ENCODE data around the gene FGF14.

Gene FGF14

GRCh38 chr13:101691341-101691860 lies 710.4 kb downstream of the FGF14 start:
- ATAC-seq (ENCODE audit: low read depth) (no peak), DNase-seq (ENCODE audit: low spot score) (no peak)
- no peaks in the 10 kb centered on the region for H3K27me3 ChIP-seq (ENCODE audit: insufficient read depth, poor library complexity, severe bottlenecking)
- no peaks in the 10 kb centered on the region for H3K9me3 ChIP-seq (ENCODE audit: severe bottlenecking)
- H3K4me1 ChIP-seq (ENCODE audit: insufficient read depth, poor library complexity, severe bottlenecking) = no peaks in the 10 kb centered on the region
- H3K4me3 ChIP-seq (ENCODE audit: severe bottlenecking) = no peak overlapping the region
- no peaks in the 10 kb centered on the region for H3K36me3 ChIP-seq (ENCODE audit: low read depth)
- TF ChIP-seq CTCF (IDR thresholded peaks at IDR 0.05; ENCODE audit: poor library complexity, severe bottlenecking) = no peak
- no peak overlapping the region for H3K27ac ChIP-seq (ENCODE audit: poor library complexity, severe bottlenecking)

GRCh38 chr13:101690871-101691270 lies 711.0 kb downstream of the FGF14 start:
- ATAC-seq (ENCODE audit: low read depth) = no peak
- no peak for DNase-seq (ENCODE audit: low spot score)
- no peak for TF ChIP-seq CTCF (IDR thresholded peaks at IDR 0.05; ENCODE audit: poor library complexity, severe bottlenecking)
- Histone ChIP-seq H3K27ac (ENCODE audit: poor library complexity, severe bottlenecking) (no peak overlapping the region), H3K36me3 (ENCODE audit: low read depth) (no peaks in the 10 kb centered on the region), H3K27me3 (ENCODE audit: insufficient read depth, poor library complexity, severe bottlenecking) (no peaks in the 10 kb centered on the region), H3K9me3 (ENCODE audit: severe bottlenecking) (no peaks in the 10 kb centered on the region), H3K4me1 (ENCODE audit: insufficient read depth, poor library complexity, severe bottlenecking) (no peaks in the 10 kb centered on the region), H3K4me3 (ENCODE audit: severe bottlenecking) (no peak overlapping the region)

GRCh38 chr13:101686003-101686402 lies 715.8 kb downstream of the FGF14 start:
- Histone ChIP-seq H3K4me1 (ENCODE audit: insufficient read depth, poor library complexity, severe bottlenecking) (no peaks in the 10 kb centered on the region), H3K36me3 (ENCODE audit: low read depth) (no peaks in the 10 kb centered on the region), H3K4me3 (ENCODE audit: severe bottlenecking) (no peak overlapping the region), H3K27ac (ENCODE audit: poor library complexity, severe bottlenecking) (no peak overlapping the region), H3K27me3 (ENCODE audit: insufficient read depth, poor library complexity, severe bottlenecking) (no peaks in the 10 kb centered on the region), H3K9me3 (ENCODE audit: severe bottlenecking) (no peaks in the 10 kb centered on the region)
- ATAC-seq (ENCODE audit: low read depth) (no peak), DNase-seq (ENCODE audit: low spot score) (no peak)
- no peak for TF ChIP-seq CTCF (IDR thresholded peaks at IDR 0.05; ENCODE audit: poor library complexity, severe bottlenecking)

GRCh38 chr13:101681834-101682233 lies 720.0 kb downstream of the FGF14 start:
- no peaks in the 10 kb centered on the region for H3K36me3 ChIP-seq (ENCODE audit: low read depth)
- no peaks in the 10 kb centered on the region for H3K27me3 ChIP-seq (ENCODE audit: insufficient read depth, poor library complexity, severe bottlenecking)
- H3K4me1 ChIP-seq (ENCODE audit: insufficient read depth, poor library complexity, severe bottlenecking) = no peaks in the 10 kb centered on the region
- H3K27ac ChIP-seq (ENCODE audit: poor library complexity, severe bottlenecking) = no peak overlapping the region
- DNase-seq (ENCODE audit: low spot score) = no peak
- no peak overlapping the region for H3K4me3 ChIP-seq (ENCODE audit: severe bottlenecking)
- TF ChIP-seq CTCF (IDR thresholded peaks at IDR 0.05; ENCODE audit: poor library complexity, severe bottlenecking) = no peak
- peak; percentile 27; the same call in 2 of the 3 replicates for ATAC-seq (ENCODE audit: low read depth)
- no peaks in the 10 kb centered on the region for H3K9me3 ChIP-seq (ENCODE audit: severe bottlenecking)

GRCh38 chr13:101673360-101674105 lies 728.3 kb downstream of the FGF14 start:
- ATAC-seq (ENCODE audit: low read depth) = no peak
- Histone ChIP-seq H3K9me3 (ENCODE audit: severe bottlenecking) (no peaks in the 10 kb centered on the region), H3K4me3 (ENCODE audit: severe bottlenecking) (no peak overlapping the region), H3K4me1 (ENCODE audit: insufficient read depth, poor library complexity, severe bottlenecking) (no peaks in the 10 kb centered on the region), H3K27me3 (ENCODE audit: insufficient read depth, poor library complexity, severe bottlenecking) (no peaks in the 10 kb centered on the region), H3K27ac (ENCODE audit: poor library complexity, severe bottlenecking) (no peak overlapping the region), H3K36me3 (ENCODE audit: low read depth) (no peaks in the 10 kb centered on the region)
- no peak for TF ChIP-seq CTCF (IDR thresholded peaks at IDR 0.05; ENCODE audit: poor library complexity, severe bottlenecking)
- DNase-seq (ENCODE audit: low spot score) = no peak
